WTC11 (cell line): ENCODE results near the gene C1QTNF8.

Experiments used
- ARID4B ChIP-seq: sonication (generic); formaldehyde crosslinking; IDR thresholded peaks from 2 replicates; pipeline ENCODE4 v1.8.0; 2023; ENCODE audit warnings: missing genetic modification reagents, mild to moderate bottlenecking, borderline replicate concordance
- ATF2 ChIP-seq: sonication (generic); formaldehyde crosslinking; IDR thresholded peaks from 2 replicates; pipeline ENCODE4 v1.8.1; 2022; ENCODE audit warnings: low read depth, missing genetic modification reagents, borderline replicate concordance
- CREB1 ChIP-seq: sonication (generic); formaldehyde crosslinking; IDR thresholded peaks from 2 replicates; pipeline ENCODE4 v1.8.0; 2023; ENCODE audit warnings: mild to moderate bottlenecking, missing genetic modification reagents
- MAX ChIP-seq: sonication (generic); formaldehyde crosslinking; IDR thresholded peaks from 2 replicates; pipeline ENCODE4 v1.8.0; 2022; ENCODE audit warnings: mild to moderate bottlenecking, missing genetic modification reagents
- NFATC4 ChIP-seq: fragments of 250-450 bp; sonication (Bioruptor Pico); IDR thresholded peaks from 2 replicates; pipeline ENCODE4 v1.9.0; 2021; ENCODE audit warnings: mild to moderate bottlenecking
- NFE2L1 ChIP-seq: sonication (generic); formaldehyde crosslinking; IDR thresholded peaks from 2 replicates; pipeline ENCODE4 v1.8.1; 2023; ENCODE audit warnings: missing genetic modification reagents
- TP53 ChIP-seq: sonication (generic); formaldehyde crosslinking; IDR thresholded peaks from 2 replicates; pipeline ENCODE4 v1.8.1; 2023; ENCODE audit warnings: mild to moderate bottlenecking, missing genetic modification reagents
- ZBTB21 ChIP-seq: sonication (generic); formaldehyde crosslinking; IDR thresholded peaks from 2 replicates; pipeline ENCODE4 v1.8.1; 2023; ENCODE audit warnings: mild to moderate bottlenecking, missing genetic modification reagents, borderline replicate concordance
- ZNF121 ChIP-seq: sonication (generic); formaldehyde crosslinking; IDR thresholded peaks from 2 replicates; pipeline ENCODE4 v1.8.0; 2023; ENCODE audit warnings: missing genetic modification reagents
- TF ChIP-seq, protein P1 (sequence below): fragments of 200-600 bp; IDR thresholded peaks from 2 replicates; pipeline ENCODE4 v1.8.0; 2022; ENCODE audit warnings: antibody characterized with exemption
- TF ChIP-seq, protein P2 (sequence below): sonication (generic); formaldehyde crosslinking; IDR thresholded peaks from 2 replicates; pipeline ENCODE4 v1.8.0; 2022; ENCODE audit warnings: mild to moderate bottlenecking, missing genetic modification reagents
- TF ChIP-seq, protein P3 (sequence below): sonication (generic); formaldehyde crosslinking; IDR thresholded peaks from 2 replicates; pipeline ENCODE4 v1.8.0; 2022; ENCODE audit warnings: mild to moderate bottlenecking, missing genetic modification reagents

- TF ChIP-seq MAX (CRISPR knock-in tag) (no peak), NFATC4 (CRISPR knock-in tag) (no peak), TP53 (CRISPR knock-in tag) (no peak), ZBTB21 (CRISPR knock-in tag) (no peak), ATF2 (CRISPR knock-in tag) (no peak), ARID4B (CRISPR knock-in tag) (no peak), NFE2L1 (CRISPR knock-in tag) (no peak), ZNF121 (no peak), CREB1 (CRISPR knock-in tag) (no peak)
- TF ChIP-seq, protein P1, sequence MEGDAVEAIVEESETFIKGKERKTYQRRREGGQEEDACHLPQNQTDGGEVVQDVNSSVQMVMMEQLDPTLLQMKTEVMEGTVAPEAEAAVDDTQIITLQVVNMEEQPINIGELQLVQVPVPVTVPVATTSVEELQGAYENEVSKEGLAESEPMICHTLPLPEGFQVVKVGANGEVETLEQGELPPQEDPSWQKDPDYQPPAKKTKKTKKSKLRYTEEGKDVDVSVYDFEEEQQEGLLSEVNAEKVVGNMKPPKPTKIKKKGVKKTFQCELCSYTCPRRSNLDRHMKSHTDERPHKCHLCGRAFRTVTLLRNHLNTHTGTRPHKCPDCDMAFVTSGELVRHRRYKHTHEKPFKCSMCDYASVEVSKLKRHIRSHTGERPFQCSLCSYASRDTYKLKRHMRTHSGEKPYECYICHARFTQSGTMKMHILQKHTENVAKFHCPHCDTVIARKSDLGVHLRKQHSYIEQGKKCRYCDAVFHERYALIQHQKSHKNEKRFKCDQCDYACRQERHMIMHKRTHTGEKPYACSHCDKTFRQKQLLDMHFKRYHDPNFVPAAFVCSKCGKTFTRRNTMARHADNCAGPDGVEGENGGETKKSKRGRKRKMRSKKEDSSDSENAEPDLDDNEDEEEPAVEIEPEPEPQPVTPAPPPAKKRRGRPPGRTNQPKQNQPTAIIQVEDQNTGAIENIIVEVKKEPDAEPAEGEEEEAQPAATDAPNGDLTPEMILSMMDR = no peak
- TF ChIP-seq, protein P2, sequence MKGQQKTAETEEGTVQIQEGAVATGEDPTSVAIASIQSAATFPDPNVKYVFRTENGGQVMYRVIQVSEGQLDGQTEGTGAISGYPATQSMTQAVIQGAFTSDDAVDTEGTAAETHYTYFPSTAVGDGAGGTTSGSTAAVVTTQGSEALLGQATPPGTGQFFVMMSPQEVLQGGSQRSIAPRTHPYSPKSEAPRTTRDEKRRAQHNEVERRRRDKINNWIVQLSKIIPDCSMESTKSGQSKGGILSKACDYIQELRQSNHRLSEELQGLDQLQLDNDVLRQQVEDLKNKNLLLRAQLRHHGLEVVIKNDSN (CRISPR knock-in tag) = no peak
- TF ChIP-seq, protein P3, sequence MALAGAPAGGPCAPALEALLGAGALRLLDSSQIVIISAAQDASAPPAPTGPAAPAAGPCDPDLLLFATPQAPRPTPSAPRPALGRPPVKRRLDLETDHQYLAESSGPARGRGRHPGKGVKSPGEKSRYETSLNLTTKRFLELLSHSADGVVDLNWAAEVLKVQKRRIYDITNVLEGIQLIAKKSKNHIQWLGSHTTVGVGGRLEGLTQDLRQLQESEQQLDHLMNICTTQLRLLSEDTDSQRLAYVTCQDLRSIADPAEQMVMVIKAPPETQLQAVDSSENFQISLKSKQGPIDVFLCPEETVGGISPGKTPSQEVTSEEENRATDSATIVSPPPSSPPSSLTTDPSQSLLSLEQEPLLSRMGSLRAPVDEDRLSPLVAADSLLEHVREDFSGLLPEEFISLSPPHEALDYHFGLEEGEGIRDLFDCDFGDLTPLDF = no peak
These were observed 43.3 kb downstream of the C1QTNF8 start for GRCh38 chr16:1052721-1053120.
